GM12891 (cell line): Measurements from ENCODE around the gene MCCC1.

Experiments
- DNase-seq: peaks from one replicate; pipeline ENCODE4 v3.0.0; 2011; ENCODE audit warnings: low spot score; ENCODE audit not compliant: insufficient read length
- FAIRE-seq: peaks from 2 replicates; lab custom pipeline; 2011; peaks lifted over from hg19 to GRCh38; lab: Jason Lieb, UNC
- PAX5 ChIP-seq: IDR thresholded peaks from 2 replicates; pipeline ENCODE4 v1.6.1; 2011; ENCODE audit warnings: low read length, moderate library complexity, mild to moderate bottlenecking; ENCODE audit not compliant: insufficient read depth, severe bottlenecking
- POLR2A ChIP-seq: IDR thresholded peaks from 2 replicates; pipeline ENCODE4 v1.6.1; 2011; ENCODE audit warnings: low read depth, low read length, control low read depth
- POLR2AphosphoS5 ChIP-seq: IDR thresholded peaks from 2 replicates; pipeline ENCODE4 v1.6.1; 2011; ENCODE audit warnings: low read depth, low read length, control low read depth
- POU2F2 ChIP-seq: IDR thresholded peaks from 2 replicates; pipeline ENCODE4 v1.6.1; 2011; ENCODE audit warnings: low read depth, mild to moderate bottlenecking, control low read depth, low read length, moderate library complexity
- SPI1 ChIP-seq: IDR thresholded peaks from 2 replicates; pipeline ENCODE4 v1.6.1; 2011; ENCODE audit warnings: low read depth, low read length, control low read depth
- TAF1 ChIP-seq: IDR thresholded peaks from 2 replicates; pipeline ENCODE4 v1.6.1; 2011; ENCODE audit warnings: low read depth, low read length, control low read depth

The MCCC1 gene

DNA sequence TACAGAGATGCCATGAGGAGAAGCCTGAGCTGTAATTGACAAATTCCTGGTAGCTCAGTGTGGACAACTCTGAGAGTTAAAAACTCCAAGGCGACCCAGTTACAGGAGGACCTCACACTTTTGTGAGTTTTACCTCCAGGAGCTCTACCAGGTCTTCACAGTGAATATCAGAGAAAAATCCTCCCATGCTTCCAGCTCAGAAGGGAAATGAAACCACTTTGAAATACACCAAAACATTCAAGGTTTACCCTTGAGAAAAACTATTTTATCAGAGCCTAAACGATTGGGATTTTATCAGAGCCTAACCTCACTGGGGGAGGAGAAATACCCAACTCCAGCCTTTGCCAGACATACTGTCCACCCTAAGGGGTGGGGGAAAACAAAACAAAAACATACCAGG, 52.4 kb downstream of the MCCC1 start:
- FAIRE-seq: peak; percentile 69
- TF ChIP-seq TAF1: no peak
- no peak for TF ChIP-seq POLR2AphosphoS5
- TF ChIP-seq SPI1: peak; percentile 88
- no peak for DNase-seq

- FAIRE-seq (peak; percentile 98), DNase-seq (peak; percentile 19)
- TF ChIP-seq POLR2AphosphoS5: no peak
- peak; percentile 95 for TF ChIP-seq SPI1
- peak; percentile 67 for TF ChIP-seq PAX5
- no peak; the same call in 1 of the 2 replicates for TF ChIP-seq POU2F2
- TF ChIP-seq TAF1: no peak
- peak; percentile 38; the same call in 1 of the 2 replicates for TF ChIP-seq POLR2A
Measured at GRCh38 chr3:183044547-183045229, 54.6 kb downstream of the MCCC1 start.

DNA sequence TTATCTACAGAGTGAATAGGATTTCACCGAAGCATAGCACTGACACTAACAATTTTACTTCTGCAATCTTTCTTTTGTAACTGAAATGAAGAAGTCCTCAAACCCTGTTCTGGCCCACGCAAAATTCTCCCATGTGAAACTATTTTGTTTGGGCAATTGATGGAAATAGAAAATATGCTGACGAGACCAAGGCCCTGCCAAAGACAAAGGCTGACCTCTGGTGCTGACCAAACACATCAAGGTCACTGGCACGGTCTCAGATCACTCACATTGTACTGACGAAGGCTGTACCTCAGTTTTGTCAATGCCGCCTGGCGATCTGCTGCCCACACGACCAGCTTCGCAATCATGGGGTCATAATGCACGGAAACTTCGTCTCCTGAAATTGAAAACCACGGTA, 60.5 kb downstream of the MCCC1 start:
- DNase-seq: no peak
- FAIRE-seq: no peak
- TF ChIP-seq POU2F2 (no peak), PAX5 (no peak), SPI1 (no peak), POLR2A (no peak), TAF1 (no peak), POLR2AphosphoS5 (no peak)

DNA sequence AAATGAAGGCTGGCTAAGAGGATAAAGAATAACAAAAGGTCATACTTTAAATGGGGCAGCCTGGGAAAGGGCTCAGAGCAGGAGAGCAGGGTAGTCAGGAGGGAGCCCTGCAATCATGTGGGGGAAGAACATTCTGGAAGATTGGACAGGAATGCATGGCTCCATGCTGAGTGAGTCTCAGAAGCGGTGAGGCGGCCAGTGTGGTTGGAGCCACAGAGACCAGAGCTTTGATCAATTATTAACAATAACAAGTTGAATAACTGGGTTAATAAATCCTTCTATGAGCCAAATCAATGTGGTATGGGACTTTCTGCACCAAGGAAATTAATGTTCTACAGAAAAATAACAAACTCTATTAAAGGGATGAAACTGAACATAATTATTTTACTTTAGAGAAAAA, 61.1 kb downstream of the MCCC1 start:
- FAIRE-seq (no peak), DNase-seq (no peak)
- TF ChIP-seq SPI1 (no peak), POU2F2 (no peak), TAF1 (no peak), PAX5 (no peak), POLR2A (no peak), POLR2AphosphoS5 (no peak)

DNA sequence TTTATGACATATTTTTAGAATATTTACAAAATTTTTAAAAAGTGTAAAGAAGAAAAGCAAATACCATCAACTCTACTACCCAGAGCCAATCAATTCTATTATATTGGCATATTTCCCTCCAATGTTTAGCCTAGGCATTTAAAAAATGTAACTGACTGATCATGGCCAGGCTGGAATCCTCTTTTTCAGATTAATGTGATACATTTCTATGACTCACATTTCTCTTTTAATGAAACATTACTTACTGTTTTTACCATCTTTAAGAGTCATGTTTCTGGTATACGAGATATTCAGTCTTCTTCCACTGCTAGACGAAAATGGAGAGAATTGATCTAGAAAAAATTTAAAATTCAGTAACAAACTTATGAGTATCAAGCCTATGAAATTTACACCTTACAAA, 65.5 kb downstream of the MCCC1 start:
- TF ChIP-seq POU2F2 (no peak), POLR2AphosphoS5 (no peak), TAF1 (no peak), PAX5 (no peak), SPI1 (no peak), POLR2A (no peak)
- DNase-seq (no peak), FAIRE-seq (no peak)

- no peak for TF ChIP-seq POU2F2
- no peak for TF ChIP-seq TAF1
- no peak for TF ChIP-seq SPI1
- TF ChIP-seq POLR2A: no peak
- no peak for TF ChIP-seq POLR2AphosphoS5
- no peak for TF ChIP-seq PAX5
- no peak for FAIRE-seq
- DNase-seq: no peak
Measured at GRCh38 chr3:183032880-183033555, 66.3 kb downstream of the MCCC1 start.

DNA sequence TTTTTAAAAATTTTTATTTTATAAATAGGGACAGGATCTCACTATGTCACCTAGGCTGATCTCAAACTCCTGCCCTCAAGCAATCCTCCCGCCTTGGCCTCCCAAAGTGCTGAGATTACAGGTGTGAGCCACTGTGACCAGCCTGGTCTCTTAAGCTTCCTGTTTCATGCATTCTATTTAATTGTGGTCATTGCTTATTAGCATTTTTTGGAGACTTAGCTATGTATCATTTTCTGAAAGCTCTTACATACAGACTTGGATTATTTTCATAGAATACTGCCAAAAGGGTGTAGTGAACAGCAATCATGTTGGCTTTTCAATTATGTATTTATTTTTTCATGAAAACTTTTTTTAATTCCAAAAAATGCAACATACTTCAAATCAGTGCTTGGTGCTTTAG, 67.5 kb downstream of the MCCC1 start:
- TF ChIP-seq POLR2AphosphoS5: no peak
- TF ChIP-seq POU2F2: no peak
- no peak for TF ChIP-seq SPI1
- no peak for TF ChIP-seq PAX5
- TF ChIP-seq TAF1: no peak
- no peak for TF ChIP-seq POLR2A
- no peak for DNase-seq
- FAIRE-seq: no peak

DNA sequence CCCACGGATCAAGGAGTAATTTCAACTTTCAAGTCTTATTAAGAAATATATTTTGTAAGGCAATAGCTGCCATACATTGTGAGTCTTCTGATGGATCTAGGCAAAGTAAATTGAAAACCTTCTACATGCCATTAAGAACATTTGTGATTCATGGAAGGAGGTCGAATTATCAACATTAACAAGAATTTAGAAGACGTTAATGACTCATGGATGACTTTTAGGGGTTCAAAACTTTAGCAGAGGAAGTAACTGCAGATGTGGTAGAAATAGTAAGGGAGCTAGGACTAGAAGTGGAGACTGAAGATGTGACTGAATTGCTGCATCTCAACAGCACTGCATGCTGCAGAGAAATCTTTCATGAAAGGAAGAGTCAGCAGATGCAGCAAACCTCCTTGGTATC, 70.9 kb downstream of the MCCC1 start:
- FAIRE-seq: no peak
- no peak for TF ChIP-seq PAX5
- no peak for TF ChIP-seq POU2F2
- no peak for TF ChIP-seq TAF1
- no peak for TF ChIP-seq POLR2AphosphoS5
- no peak for TF ChIP-seq SPI1
- TF ChIP-seq POLR2A: no peak
- no peak for DNase-seq

DNA sequence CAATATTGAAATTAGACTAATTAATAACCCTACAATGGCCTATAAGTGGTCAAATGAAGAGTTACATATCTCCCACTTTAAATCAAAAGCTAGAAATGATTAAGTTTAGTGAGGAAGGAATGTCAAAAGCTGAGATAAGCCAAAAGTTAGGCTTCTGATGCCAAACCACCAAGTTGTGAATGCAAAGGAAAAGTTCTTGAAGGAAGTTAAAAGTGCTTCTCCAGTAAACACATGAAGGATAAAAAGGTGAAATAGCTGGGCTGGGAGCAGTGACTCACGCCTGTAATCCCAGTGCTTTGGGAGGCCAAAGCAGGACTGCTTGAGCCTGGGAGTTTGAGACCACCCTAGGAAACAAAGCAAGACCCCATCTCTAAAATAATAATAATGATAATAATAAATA, 72.0 kb downstream of the MCCC1 start:
- TF ChIP-seq POLR2AphosphoS5: no peak
- no peak for TF ChIP-seq POU2F2
- no peak for TF ChIP-seq PAX5
- no peak for TF ChIP-seq POLR2A
- TF ChIP-seq TAF1: no peak
- no peak for TF ChIP-seq SPI1

More for the DNA sequence above, 72.0 kb downstream of the MCCC1 start:
- FAIRE-seq (no peak), DNase-seq (no peak)
